Measurements from ENCODE around the gene ZBTB16. TPM values are rescaled to one million over a fixed set of nuclear protein-coding genes. Genes with fewer than 3 reads are reported as not detected.
"Not testable (repeated sequence)": the region's sequence is repeated elsewhere in the genome, so short reads cannot be mapped to it uniquely, and the experiment has no call there.

The ZBTB16 gene
- total RNA-seq, 2 experiments from 2014 or later: 19.1 to 20.6 TPM

GRCh38 chr11:114049050-114049449 lies 10.5 kb upstream of the ZBTB16 start:
- H3K27ac Mint-ChIP-seq: no peak overlapping the region
- H3K36me3 Mint-ChIP-seq (ENCODE audit: low read depth): no peaks in the 10 kb centered on the region
- POLR2A ChIA-PET: no interaction called here
- CTCF ChIA-PET: no interaction called here
- Histone ChIP-seq H3K9me3 (ENCODE audit: control insufficient read depth in 1 of 2, insufficient read depth in 1 of 2, low read length in 2 of 2) (no peaks in the 10 kb centered on the region), H3K27me3 (ENCODE audit: control insufficient read depth in 1 of 2, insufficient read depth in 2 of 2, low read length in 2 of 2) (no peaks in the 10 kb centered on the region), H3K4me3 (ENCODE audit: low read length) (no peak overlapping the region), H3K27ac (ENCODE audit: low read depth in 1 of 2, low read length in 2 of 2) (no peak overlapping the region), H3K4me1 (ENCODE audit: insufficient read depth, low read length) (peaks cover 11% of the 10 kb centered on the region), H3K36me3 (ENCODE audit: insufficient read depth, low read length) (no peaks in the 10 kb centered on the region)
- DNase-seq (no peak), ATAC-seq (ENCODE audit: poor library complexity) (no peak)
- H3K4me3 Mint-ChIP-seq: no peak overlapping the region
- peaks cover 8% of the 10 kb centered on the region for H3K4me1 Mint-ChIP-seq (ENCODE audit: low read depth)
- TF ChIP-seq CTCF (IDR thresholded peaks at IDR 0.05): no peak
- peaks cover 22% of the 10 kb centered on the region for H3K27me3 Mint-ChIP-seq
- H3K9me3 Mint-ChIP-seq: no peaks in the 10 kb centered on the region
- intact Hi-C loops (cut with DNase I, micrococcal nuclease): no loop called here

- H3K9me3 ChIP-seq (ENCODE audit: control insufficient read depth in 1 of 2, insufficient read depth in 1 of 2, low read length in 2 of 2); ATAC-seq (ENCODE audit: poor library complexity); CTCF ChIA-PET; H3K27ac Mint-ChIP-seq; H3K27ac ChIP-seq (ENCODE audit: low read depth in 1 of 2, low read length in 2 of 2); H3K36me3 ChIP-seq (ENCODE audit: insufficient read depth, low read length); H3K4me1 ChIP-seq (ENCODE audit: insufficient read depth, low read length); DNase-seq; POLR2A ChIA-PET; intact Hi-C loops (cut with DNase I, micrococcal nuclease); H3K36me3 Mint-ChIP-seq (ENCODE audit: low read depth); H3K27me3 ChIP-seq (ENCODE audit: control insufficient read depth in 1 of 2, insufficient read depth in 2 of 2, low read length in 2 of 2); H3K4me3 ChIP-seq (ENCODE audit: low read length); H3K4me1 Mint-ChIP-seq (ENCODE audit: low read depth); H3K4me3 Mint-ChIP-seq; H3K9me3 Mint-ChIP-seq: not testable (repeated sequence)
- peaks cover 29% of the 10 kb centered on the region for H3K27me3 Mint-ChIP-seq
These were observed 9.7 kb upstream of the ZBTB16 start for GRCh38 chr11:114049766-114050165.

GRCh38 chr11:114050258-114050927 lies 9.1 kb upstream of the ZBTB16 start:
- H3K27me3 Mint-ChIP-seq: peaks cover 33% of the 10 kb centered on the region
- ATAC-seq (ENCODE audit: poor library complexity) (no peak), DNase-seq (no peak)
- Histone ChIP-seq H3K27me3 (ENCODE audit: control insufficient read depth in 1 of 2, insufficient read depth in 2 of 2, low read length in 2 of 2) (no peaks in the 10 kb centered on the region), H3K27ac (ENCODE audit: low read depth in 1 of 2, low read length in 2 of 2) (no peak overlapping the region), H3K9me3 (ENCODE audit: control insufficient read depth in 1 of 2, insufficient read depth in 1 of 2, low read length in 2 of 2) (no peaks in the 10 kb centered on the region), H3K36me3 (ENCODE audit: insufficient read depth, low read length) (no peaks in the 10 kb centered on the region), H3K4me3 (ENCODE audit: low read length) (no peak overlapping the region), H3K4me1 (ENCODE audit: insufficient read depth, low read length) (no peaks in the 10 kb centered on the region)
- TF ChIP-seq CTCF (IDR thresholded peaks at IDR 0.05): no peak
- H3K9me3 Mint-ChIP-seq: no peaks in the 10 kb centered on the region
- H3K27ac Mint-ChIP-seq: no peak overlapping the region
- ChIA-PET POLR2A (no interaction called here), CTCF (no interaction called here)
- no peak overlapping the region for H3K4me3 Mint-ChIP-seq
- intact Hi-C loops (cut with DNase I, micrococcal nuclease): no loop called here
- H3K4me1 Mint-ChIP-seq (ENCODE audit: low read depth): no peaks in the 10 kb centered on the region
- no peaks in the 10 kb centered on the region for H3K36me3 Mint-ChIP-seq (ENCODE audit: low read depth)

- Histone ChIP-seq H3K27me3 (ENCODE audit: control insufficient read depth in 1 of 2, insufficient read depth in 2 of 2, low read length in 2 of 2) (peaks cover 0 to 3% of the 10 kb centered on the region in 2 experiments), H3K27ac (ENCODE audit: low read depth in 1 of 2, low read length in 2 of 2) (no peak overlapping the region), H3K36me3 (ENCODE audit: insufficient read depth, low read length) (no peaks in the 10 kb centered on the region), H3K4me3 (ENCODE audit: low read length) (no peak overlapping the region), H3K9me3 (ENCODE audit: control insufficient read depth in 1 of 2, insufficient read depth in 1 of 2, low read length in 2 of 2) (no peaks in the 10 kb centered on the region), H3K4me1 (ENCODE audit: insufficient read depth, low read length) (no peaks in the 10 kb centered on the region)
- ATAC-seq (ENCODE audit: poor library complexity) (no peak), DNase-seq (no peak)
- ChIA-PET CTCF (no interaction called here), POLR2A (interaction anchor here (1.3 kb wide), 1 partner anchor 109 kb away, joined by 3 read pairs; no protein-coding TSS in a partner anchor)
- H3K9me3 Mint-ChIP-seq: no peaks in the 10 kb centered on the region
- H3K27ac Mint-ChIP-seq: no peak overlapping the region
- no peaks in the 10 kb centered on the region for H3K4me1 Mint-ChIP-seq (ENCODE audit: low read depth)
- H3K4me3 Mint-ChIP-seq: no peak overlapping the region
- no peak for TF ChIP-seq CTCF (IDR thresholded peaks at IDR 0.05)
- H3K27me3 Mint-ChIP-seq: peaks cover 44% of the 10 kb centered on the region
- intact Hi-C loops (cut with DNase I, micrococcal nuclease): no loop called here
- no peaks in the 10 kb centered on the region for H3K36me3 Mint-ChIP-seq (ENCODE audit: low read depth)
These were observed 8.0 kb upstream of the ZBTB16 start for GRCh38 chr11:114051558-114051957.
